ENCODE data around the gene PIK3R1. TPM values are rescaled to one million over a fixed set of nuclear protein-coding genes. Genes with fewer than 3 reads are reported as not detected.

The PIK3R1 gene
- total RNA-seq, 1 experiment from 2014 or later: 11.3 TPM

GRCh38 chr5:68269820-68270219, 54.3 kb downstream of the PIK3R1 start:
- Histone ChIP-seq H4K20me1 (ENCODE audit: control insufficient read depth, insufficient read depth, insufficient read length) (no peaks in the 10 kb centered on the region), H2BK12ac (ENCODE audit: insufficient read length, low read depth, low read length) (no peak overlapping the region), H3K79me2 (ENCODE audit: insufficient read depth, low read length) (no peaks in the 10 kb centered on the region), H3K23ac (ENCODE audit: insufficient read length, low read depth, low read length) (no peak overlapping the region), H3T11ph (ENCODE audit: low read length) (no peak overlapping the region), H2AK5ac (ENCODE audit: insufficient read length, low read length) (no peak overlapping the region), H3K9ac (ENCODE audit: extremely low read depth, insufficient read length, low read length) (no peak overlapping the region), H3K4ac (ENCODE audit: low read depth, low read length) (no peak overlapping the region), H3K79me1 (ENCODE audit: insufficient read depth, low read depth, low read length, poor library complexity, severe bottlenecking) (no peaks in the 10 kb centered on the region), H4K8ac (replicated peaks; ENCODE audit: insufficient read length, low read depth, low read length) (no peak overlapping the region), H2BK120ac (ENCODE audit: low read depth, low read length, poor library complexity, severe bottlenecking) (no peak overlapping the region), H3K23me2 (ENCODE audit: insufficient read length, low read depth, low read length, poor library complexity, severe bottlenecking) (no peaks in the 10 kb centered on the region), H3K18ac (ENCODE audit: insufficient read length, low read depth, low read length) (no peak overlapping the region), H3K9me3 (ENCODE audit: control insufficient read depth, low read depth, low read length) (no peaks in the 10 kb centered on the region), H2BK20ac (ENCODE audit: low read depth, low read length, poor library complexity, severe bottlenecking) (no peak overlapping the region), H3K4me1 (ENCODE audit: insufficient read depth, low read length) (no peaks in the 10 kb centered on the region; the same call in 1 of the 2 replicates), H2AFZ (ENCODE audit: low read length) (no peak overlapping the region), H3K14ac (ENCODE audit: insufficient read depth, low read length) (no peak overlapping the region), H4K91ac (ENCODE audit: insufficient read length, low read depth, low read length) (no peak overlapping the region), H3K56ac (ENCODE audit: insufficient read length, low read depth, low read length) (no peak overlapping the region), H3K27me3 (ENCODE audit: insufficient read depth, low read length) (no peaks in the 10 kb centered on the region), H2BK5ac (ENCODE audit: insufficient read length, low read length) (no peak overlapping the region), H3K4me2 (ENCODE audit: insufficient read depth, insufficient read length, low read length) (no peak overlapping the region), H2BK15ac (ENCODE audit: low read depth, low read length) (no peak overlapping the region), H3K27ac (ENCODE audit: insufficient read length, low read depth, low read length) (no peak overlapping the region), H4K5ac (ENCODE audit: insufficient read length, low read depth, low read length) (no peak overlapping the region)
- WGBS (ENCODE audit: extremely low coverage, insufficient read length, low lambda C conversion rate): no CpG with 5 or more reads among the region's 2 CpGs
- Mint-ChIP-seq H3K9me3 (peaks cover 3 to 9% of the 10 kb centered on the region in 2 experiments; a peak in 2 of 5 replicates), H3K36me3 (ENCODE audit: insufficient read depth in 1 of 3, low read depth in 3 of 3) (peaks cover 0 to 11% (median 2%) of the 10 kb centered on the region in 3 experiments; a peak in 4 of 7 replicates), H3K4me1 (peaks cover 1% of the 10 kb centered on the region in 2 experiments; a peak in 3 of 4 replicates), H3K27me3 (ENCODE audit: low read depth) (no peaks in the 10 kb centered on the region), H3K27ac (no peak overlapping the region), H3K4me3 (no peak overlapping the region)
- DNase-seq: no peak
- TF ChIP-seq, protein P1, sequence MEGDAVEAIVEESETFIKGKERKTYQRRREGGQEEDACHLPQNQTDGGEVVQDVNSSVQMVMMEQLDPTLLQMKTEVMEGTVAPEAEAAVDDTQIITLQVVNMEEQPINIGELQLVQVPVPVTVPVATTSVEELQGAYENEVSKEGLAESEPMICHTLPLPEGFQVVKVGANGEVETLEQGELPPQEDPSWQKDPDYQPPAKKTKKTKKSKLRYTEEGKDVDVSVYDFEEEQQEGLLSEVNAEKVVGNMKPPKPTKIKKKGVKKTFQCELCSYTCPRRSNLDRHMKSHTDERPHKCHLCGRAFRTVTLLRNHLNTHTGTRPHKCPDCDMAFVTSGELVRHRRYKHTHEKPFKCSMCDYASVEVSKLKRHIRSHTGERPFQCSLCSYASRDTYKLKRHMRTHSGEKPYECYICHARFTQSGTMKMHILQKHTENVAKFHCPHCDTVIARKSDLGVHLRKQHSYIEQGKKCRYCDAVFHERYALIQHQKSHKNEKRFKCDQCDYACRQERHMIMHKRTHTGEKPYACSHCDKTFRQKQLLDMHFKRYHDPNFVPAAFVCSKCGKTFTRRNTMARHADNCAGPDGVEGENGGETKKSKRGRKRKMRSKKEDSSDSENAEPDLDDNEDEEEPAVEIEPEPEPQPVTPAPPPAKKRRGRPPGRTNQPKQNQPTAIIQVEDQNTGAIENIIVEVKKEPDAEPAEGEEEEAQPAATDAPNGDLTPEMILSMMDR (conservative IDR thresholded peaks at IDR 0.05): no peak

Data from H9 (cell line).